Measurements from ENCODE around the gene KIFC3. TPM values are rescaled to one million over a fixed set of nuclear protein-coding genes. Genes with fewer than 3 reads are reported as not detected.
"Not testable (repeated sequence)": the region's sequence is repeated elsewhere in the genome, so short reads cannot be mapped to it uniquely, and the experiment has no call there.

Gene KIFC3
- total RNA-seq, 1 donor from 2014 or later = 36.8 TPM

DNA sequence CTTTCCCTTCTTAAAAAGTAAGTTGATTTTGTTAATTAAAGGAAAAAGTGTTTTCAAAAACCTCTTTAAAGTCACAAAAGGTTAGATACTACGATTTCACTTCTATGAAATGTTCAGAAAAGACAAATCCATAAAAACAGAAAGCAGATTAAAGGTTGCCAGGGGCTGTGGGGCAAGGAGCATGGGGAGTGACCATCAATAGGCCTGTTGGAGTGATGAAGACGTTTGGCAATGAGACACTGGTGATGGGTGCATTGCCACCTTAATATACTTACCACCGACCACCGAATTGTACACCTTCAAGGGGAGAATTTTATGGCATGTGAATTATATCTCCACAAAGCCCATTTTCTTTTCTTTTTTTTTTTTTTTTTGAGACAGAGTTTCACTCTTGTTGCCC lies 19.2 kb downstream of the KIFC3 start:
- Histone ChIP-seq H3K4me1 (peaks cover 21% of the 10 kb centered on the region), H3K4me3 (no peak overlapping the region), H3K9me3 (no peaks in the 10 kb centered on the region), H3K27ac (no peak overlapping the region), H3K27me3 (no peaks in the 10 kb centered on the region), H3K36me3 (no peaks in the 10 kb centered on the region)
- DNase-seq (ENCODE audit: extremely low spot score in 2 of 2) = no peak
- intact Hi-C loops (cut with DNase I) = no loop called here
- TF ChIP-seq, protein P1, sequence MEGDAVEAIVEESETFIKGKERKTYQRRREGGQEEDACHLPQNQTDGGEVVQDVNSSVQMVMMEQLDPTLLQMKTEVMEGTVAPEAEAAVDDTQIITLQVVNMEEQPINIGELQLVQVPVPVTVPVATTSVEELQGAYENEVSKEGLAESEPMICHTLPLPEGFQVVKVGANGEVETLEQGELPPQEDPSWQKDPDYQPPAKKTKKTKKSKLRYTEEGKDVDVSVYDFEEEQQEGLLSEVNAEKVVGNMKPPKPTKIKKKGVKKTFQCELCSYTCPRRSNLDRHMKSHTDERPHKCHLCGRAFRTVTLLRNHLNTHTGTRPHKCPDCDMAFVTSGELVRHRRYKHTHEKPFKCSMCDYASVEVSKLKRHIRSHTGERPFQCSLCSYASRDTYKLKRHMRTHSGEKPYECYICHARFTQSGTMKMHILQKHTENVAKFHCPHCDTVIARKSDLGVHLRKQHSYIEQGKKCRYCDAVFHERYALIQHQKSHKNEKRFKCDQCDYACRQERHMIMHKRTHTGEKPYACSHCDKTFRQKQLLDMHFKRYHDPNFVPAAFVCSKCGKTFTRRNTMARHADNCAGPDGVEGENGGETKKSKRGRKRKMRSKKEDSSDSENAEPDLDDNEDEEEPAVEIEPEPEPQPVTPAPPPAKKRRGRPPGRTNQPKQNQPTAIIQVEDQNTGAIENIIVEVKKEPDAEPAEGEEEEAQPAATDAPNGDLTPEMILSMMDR (IDR thresholded peaks at IDR 0.05) = no peak
- TF ChIP-seq POLR2A (IDR thresholded peaks at IDR 0.05) = no peak
- no peak for TF ChIP-seq POLR2AphosphoS5 (IDR thresholded peaks at IDR 0.05; ENCODE audit: insufficient read depth in 1 of 2, low read depth in 1 of 2)

DNA sequence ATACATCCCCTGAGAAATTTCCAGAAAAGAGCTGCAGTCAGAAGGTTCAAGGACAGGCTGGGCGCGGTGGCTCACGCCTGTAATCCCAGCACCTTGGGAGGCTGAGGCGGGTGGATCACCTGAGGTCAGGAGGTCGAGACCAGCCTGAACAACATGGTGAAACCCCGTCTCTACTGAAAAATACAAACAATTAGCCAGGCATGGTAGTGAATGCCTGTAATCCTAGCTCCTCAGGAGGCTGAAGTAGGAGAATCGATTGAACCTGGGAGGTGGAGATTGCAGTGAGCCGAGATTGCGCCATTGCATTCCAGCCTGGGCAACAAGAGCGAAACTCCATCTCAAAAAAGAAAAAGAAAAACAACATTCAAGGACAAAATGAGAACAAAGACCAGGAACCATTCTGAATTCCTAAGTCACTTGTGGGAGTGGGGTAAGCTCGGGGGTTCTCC lies 19.7 kb downstream of the KIFC3 start:
- H3K27ac ChIP-seq; H3K36me3 ChIP-seq; DNase-seq (ENCODE audit: extremely low spot score in 2 of 2); intact Hi-C loops (cut with DNase I); H3K4me3 ChIP-seq; H3K27me3 ChIP-seq; H3K9me3 ChIP-seq: not testable (repeated sequence)
- peaks cover 16% of the 10 kb centered on the region for H3K4me1 ChIP-seq

DNA sequence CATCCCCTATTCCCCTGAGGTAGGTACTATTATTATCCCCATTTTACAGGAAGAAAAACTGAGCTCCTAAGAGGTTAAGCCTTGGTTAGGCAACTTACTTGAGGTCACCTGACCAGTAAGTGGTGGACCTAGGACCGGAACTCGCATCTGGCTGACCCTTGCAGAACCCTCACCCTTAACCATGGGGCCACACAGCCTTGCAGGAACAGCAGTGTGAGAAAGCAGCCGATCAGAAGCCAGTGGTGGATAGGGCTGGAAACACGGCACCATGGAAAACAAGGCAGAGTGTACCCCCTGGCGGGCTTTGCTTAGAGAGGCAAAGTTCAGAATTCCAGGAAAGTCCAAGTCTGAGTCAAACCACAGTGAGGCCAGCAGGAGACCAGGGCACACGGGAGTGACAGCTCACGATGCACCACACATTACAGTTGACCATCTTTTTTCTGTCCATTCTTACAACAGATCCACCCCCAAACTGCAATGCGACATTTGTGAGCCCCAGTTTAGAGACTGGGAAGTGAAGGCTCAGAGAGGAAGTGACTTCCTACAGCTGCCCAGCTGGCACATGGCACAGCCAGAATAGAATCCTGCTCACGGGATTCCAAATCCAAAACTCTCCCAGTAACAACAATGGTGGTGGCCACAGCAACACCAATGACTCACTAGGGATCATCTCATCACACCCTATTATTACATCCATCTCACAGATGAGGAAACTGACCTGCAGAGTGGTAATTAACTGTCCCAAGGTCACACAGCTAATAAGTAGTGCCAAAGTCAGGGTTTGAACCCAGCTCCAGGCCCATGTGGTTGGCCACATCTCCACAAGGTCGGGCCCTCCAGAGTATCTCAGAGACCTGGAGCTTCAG lies 20.3 kb downstream of the KIFC3 start:
- Histone ChIP-seq H3K27me3 (no peaks in the 10 kb centered on the region), H3K4me1 (peaks cover 10% of the 10 kb centered on the region), H3K27ac (no peak overlapping the region), H3K36me3 (no peaks in the 10 kb centered on the region), H3K4me3 (no peak overlapping the region), H3K9me3 (no peaks in the 10 kb centered on the region)
- no peak for TF ChIP-seq POLR2AphosphoS5 (IDR thresholded peaks at IDR 0.05; ENCODE audit: insufficient read depth in 1 of 2, low read depth in 1 of 2)
- TF ChIP-seq, protein P1 (IDR thresholded peaks at IDR 0.05) = no peak
- TF ChIP-seq POLR2A (IDR thresholded peaks at IDR 0.05) = no peak
- intact Hi-C loops (cut with DNase I) = no loop called here
- DNase-seq (ENCODE audit: extremely low spot score in 2 of 2) = no peak

DNA sequence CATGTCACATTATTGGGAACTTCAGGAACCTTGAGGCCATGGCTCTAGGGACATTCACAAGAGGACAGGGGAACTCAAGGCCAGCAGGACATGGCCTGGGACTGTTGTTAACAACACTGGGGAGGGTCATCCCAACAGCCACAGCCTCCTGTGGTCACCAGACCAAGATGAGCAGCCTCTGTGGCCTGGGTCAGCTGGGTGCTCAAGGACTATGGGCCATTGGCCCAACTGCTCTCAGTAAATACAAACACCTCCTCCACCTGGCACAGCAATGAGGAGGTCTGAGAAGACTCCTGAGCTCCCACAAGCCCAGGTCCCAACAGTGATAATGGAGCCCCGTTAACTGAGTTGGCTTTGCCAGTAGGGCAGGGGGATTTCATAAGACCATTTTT lies 20.9 kb downstream of the KIFC3 start:
- no peaks in the 10 kb centered on the region for H3K27me3 ChIP-seq
- H3K9me3 ChIP-seq = no peaks in the 10 kb centered on the region
- H3K36me3 ChIP-seq = no peaks in the 10 kb centered on the region
- DNase-seq (ENCODE audit: extremely low spot score in 2 of 2) = no peak
- intact Hi-C loops (cut with DNase I) = no loop called here
- peaks cover 3% of the 10 kb centered on the region for H3K4me1 ChIP-seq
- no peak overlapping the region for H3K4me3 ChIP-seq
- H3K27ac ChIP-seq = no peak overlapping the region
- TF ChIP-seq POLR2A (IDR thresholded peaks at IDR 0.05) = no peak
- TF ChIP-seq POLR2AphosphoS5 (IDR thresholded peaks at IDR 0.05; ENCODE audit: insufficient read depth in 1 of 2, low read depth in 1 of 2) = no peak

DNA sequence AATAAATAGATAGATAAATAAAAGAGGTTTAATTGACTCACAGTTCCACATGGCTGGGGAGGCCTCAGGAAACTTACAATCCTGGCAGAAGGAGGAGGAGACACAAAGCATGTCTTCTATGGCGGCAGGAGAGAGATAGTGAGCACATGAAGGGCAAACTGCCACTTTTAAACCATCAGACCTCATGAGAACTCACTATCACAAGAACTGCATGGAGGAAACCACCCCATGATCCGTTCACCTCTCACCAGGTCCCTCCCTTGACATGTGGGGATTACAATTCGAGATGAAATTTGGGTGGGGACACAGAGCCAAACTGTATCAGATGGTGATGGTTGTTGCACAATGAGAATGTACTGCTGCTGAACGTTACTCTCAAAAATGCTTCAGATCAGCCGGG lies 22.5 kb downstream of the KIFC3 start:
- H3K27ac ChIP-seq; H3K27me3 ChIP-seq; H3K4me1 ChIP-seq; H3K36me3 ChIP-seq; DNase-seq (ENCODE audit: extremely low spot score in 2 of 2); intact Hi-C loops (cut with DNase I); H3K9me3 ChIP-seq; H3K4me3 ChIP-seq: not testable (repeated sequence)

DNA sequence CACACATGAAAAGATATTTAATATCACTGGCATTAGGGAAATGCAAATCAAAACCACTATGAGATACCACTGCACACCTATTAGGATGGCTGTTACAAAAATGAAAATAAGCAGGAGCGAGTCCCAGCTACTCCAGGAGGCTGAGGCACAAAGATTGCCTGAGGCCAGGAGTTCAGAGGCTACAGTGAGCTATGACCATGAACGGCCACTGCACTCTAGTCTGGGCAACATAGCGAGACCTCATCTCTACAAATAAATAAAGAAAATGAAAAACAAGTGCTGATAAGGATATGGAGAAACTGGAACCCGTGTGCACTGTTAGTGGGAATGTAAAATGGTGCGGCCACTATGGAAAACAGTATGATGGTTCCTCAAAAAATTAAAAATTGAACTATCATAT lies 23.6 kb downstream of the KIFC3 start:
- DNase-seq (ENCODE audit: extremely low spot score in 2 of 2) = no peak
- intact Hi-C loops (cut with DNase I) = no loop called here
- Histone ChIP-seq H3K4me1 (no peaks in the 10 kb centered on the region), H3K27me3 (no peaks in the 10 kb centered on the region), H3K4me3 (no peak overlapping the region), H3K27ac (no peak overlapping the region), H3K36me3 (peaks cover 0 to 5% of the 10 kb centered on the region in 2 donors), H3K9me3 (no peaks in the 10 kb centered on the region)
- TF ChIP-seq, protein P1 (IDR thresholded peaks at IDR 0.05) = no peak
- no peak for TF ChIP-seq POLR2AphosphoS5 (IDR thresholded peaks at IDR 0.05; ENCODE audit: insufficient read depth in 1 of 2, low read depth in 1 of 2)
- no peak for TF ChIP-seq POLR2A (IDR thresholded peaks at IDR 0.05)

All from vagina (tissue), 2 donors.